Mesothelial cell of epicardium (in vitro differentiated cells): Measurements from ENCODE around the gene PARP9. TPM values are rescaled to one million over a fixed set of nuclear protein-coding genes. Genes with fewer than 3 reads are reported as not detected.

Source experiments
- DNase-seq, 2 experiments: peaks; one replicate each; pipeline ENCODE4 v3.0.0; 2021; ENCODE audit warnings: low spot score in 2 of 2; ENCODE audit not compliant: unreplicated experiment in 2 of 2
- H3K27ac Mint-ChIP-seq: 2 replicates; pipeline ENCODE4 v1.8.0; 2021; ENCODE audit warnings: mixed read lengths
- H3K27me3 Mint-ChIP-seq: 2 replicates; pipeline ENCODE4 v1.8.0; 2021; ENCODE audit warnings: low read depth, mixed read lengths
- H3K36me3 Mint-ChIP-seq: 2 replicates; pipeline ENCODE4 v1.8.0; 2021; ENCODE audit warnings: mixed read lengths
- H3K4me1 Mint-ChIP-seq: 2 replicates; pipeline ENCODE4 v1.8.0; 2021; ENCODE audit warnings: mixed read lengths
- H3K4me3 Mint-ChIP-seq: 2 replicates; pipeline ENCODE4 v1.8.0; 2021; ENCODE audit warnings: mild to moderate bottlenecking, moderate library complexity, mixed read lengths
- H3K9me3 Mint-ChIP-seq: 2 replicates; pipeline ENCODE4 v1.8.0; 2021; ENCODE audit warnings: mixed read lengths
- total RNA-seq: library from RNA; stranded (reverse); gene quantifications from 3 replicates; pipeline ENCODE4 v1.2.1, GENCODE V29; 2021
- TF ChIP-seq, protein P1 (sequence below): fragments of 200-600 bp; sonication (generic); IDR thresholded peaks from one replicate; pipeline ENCODE4 v1.5.0; 2021; ENCODE audit warnings: antibody characterized with exemption; ENCODE audit not compliant: unreplicated experiment

Gene PARP9
- total RNA-seq = 27.3 to 32.5 TPM (median 30.0 TPM) in 3 replicates

DNA sequence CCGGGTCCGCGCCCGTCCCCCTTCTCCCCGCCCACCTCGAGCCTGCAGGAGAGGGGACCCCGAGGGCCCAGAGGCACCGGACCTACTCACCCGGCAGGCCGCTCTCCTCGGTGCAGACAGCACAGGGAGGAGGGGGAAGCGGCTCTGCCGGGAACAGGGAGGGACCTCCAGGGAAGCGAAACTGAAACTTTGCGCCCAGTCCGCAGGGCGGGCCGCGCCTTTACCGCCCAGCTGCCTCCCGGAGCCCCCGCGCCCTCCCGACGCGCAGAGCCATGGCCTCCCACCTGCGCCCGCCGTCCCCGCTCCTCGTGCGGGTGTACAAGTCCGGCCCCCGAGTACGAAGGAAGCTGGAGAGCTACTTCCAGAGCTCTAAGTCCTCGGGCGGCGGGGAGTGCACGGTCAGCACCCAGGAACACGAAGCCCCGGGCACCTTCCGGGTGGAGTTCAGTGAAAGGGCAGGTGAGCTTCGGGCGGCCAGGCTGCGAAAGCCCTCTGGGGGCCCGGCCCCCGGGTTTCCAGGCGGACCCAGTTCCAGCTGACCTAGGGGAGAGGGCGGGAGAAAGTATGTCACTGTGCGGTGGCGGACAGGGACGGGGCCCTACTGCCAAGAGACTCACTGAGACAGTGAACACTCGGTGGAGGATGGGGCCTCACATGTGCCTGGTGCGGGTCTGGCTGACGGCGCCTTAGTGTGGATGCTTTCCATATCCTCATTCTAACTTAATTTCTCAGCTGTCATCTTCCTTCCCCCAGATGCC, at the start of gene PARP9, which contains the start of gene DTX3L:
PARP9 (minus strand) TSS at position 146 of the 758 bp plus-strand sequence. CDS start 4,680 bp downstream, outside the sequence.
DTX3L (plus strand) TSS at position 184 of the 758 bp plus-strand sequence; CDS start at position 273, 89 bp downstream.
- peak within 1 kb of the TSS; percentile 72 for H3K4me3 Mint-ChIP-seq
- TF ChIP-seq, protein P1, sequence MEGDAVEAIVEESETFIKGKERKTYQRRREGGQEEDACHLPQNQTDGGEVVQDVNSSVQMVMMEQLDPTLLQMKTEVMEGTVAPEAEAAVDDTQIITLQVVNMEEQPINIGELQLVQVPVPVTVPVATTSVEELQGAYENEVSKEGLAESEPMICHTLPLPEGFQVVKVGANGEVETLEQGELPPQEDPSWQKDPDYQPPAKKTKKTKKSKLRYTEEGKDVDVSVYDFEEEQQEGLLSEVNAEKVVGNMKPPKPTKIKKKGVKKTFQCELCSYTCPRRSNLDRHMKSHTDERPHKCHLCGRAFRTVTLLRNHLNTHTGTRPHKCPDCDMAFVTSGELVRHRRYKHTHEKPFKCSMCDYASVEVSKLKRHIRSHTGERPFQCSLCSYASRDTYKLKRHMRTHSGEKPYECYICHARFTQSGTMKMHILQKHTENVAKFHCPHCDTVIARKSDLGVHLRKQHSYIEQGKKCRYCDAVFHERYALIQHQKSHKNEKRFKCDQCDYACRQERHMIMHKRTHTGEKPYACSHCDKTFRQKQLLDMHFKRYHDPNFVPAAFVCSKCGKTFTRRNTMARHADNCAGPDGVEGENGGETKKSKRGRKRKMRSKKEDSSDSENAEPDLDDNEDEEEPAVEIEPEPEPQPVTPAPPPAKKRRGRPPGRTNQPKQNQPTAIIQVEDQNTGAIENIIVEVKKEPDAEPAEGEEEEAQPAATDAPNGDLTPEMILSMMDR = no peak
- H3K9me3 Mint-ChIP-seq = no peaks in the 10 kb centered on the region
- peaks cover 27% of the 10 kb centered on the region for H3K36me3 Mint-ChIP-seq
- peak within 1 kb of the TSS; percentile 96 for H3K27ac Mint-ChIP-seq
- DNase-seq = peak; percentile 42 to 76
- no peaks in the 10 kb centered on the region for H3K27me3 Mint-ChIP-seq
- H3K4me1 Mint-ChIP-seq = peaks cover 24% of the 10 kb centered on the region

DNA sequence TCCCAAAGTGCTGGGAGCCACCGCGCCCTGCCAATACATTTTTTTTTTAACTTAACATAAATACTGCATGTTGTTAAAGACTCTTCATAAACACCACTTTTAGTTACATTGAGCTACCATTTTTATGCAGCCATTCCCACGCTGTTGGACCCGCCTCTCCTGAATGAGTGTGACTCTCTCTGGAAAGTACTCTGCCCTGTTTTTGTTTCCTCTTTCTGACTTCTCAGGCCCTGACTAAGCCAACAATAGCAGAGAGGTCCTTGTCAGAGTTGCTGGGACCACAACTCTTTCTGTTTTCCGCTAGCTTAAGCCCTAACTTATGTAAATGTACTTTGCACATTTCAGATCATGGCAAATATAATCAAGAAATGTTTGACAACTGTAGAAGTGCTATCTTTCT, 48.6 kb upstream of the PARP9 start:
- H3K4me1 Mint-ChIP-seq = no peaks in the 10 kb centered on the region
- H3K36me3 Mint-ChIP-seq = no peaks in the 10 kb centered on the region
- H3K4me3 Mint-ChIP-seq = no peak overlapping the region
- TF ChIP-seq, protein P1 = no peak
- H3K9me3 Mint-ChIP-seq = no peaks in the 10 kb centered on the region
- no peak for DNase-seq
- H3K27me3 Mint-ChIP-seq = peaks cover 8% of the 10 kb centered on the region
- H3K27ac Mint-ChIP-seq = no peak overlapping the region

DNA sequence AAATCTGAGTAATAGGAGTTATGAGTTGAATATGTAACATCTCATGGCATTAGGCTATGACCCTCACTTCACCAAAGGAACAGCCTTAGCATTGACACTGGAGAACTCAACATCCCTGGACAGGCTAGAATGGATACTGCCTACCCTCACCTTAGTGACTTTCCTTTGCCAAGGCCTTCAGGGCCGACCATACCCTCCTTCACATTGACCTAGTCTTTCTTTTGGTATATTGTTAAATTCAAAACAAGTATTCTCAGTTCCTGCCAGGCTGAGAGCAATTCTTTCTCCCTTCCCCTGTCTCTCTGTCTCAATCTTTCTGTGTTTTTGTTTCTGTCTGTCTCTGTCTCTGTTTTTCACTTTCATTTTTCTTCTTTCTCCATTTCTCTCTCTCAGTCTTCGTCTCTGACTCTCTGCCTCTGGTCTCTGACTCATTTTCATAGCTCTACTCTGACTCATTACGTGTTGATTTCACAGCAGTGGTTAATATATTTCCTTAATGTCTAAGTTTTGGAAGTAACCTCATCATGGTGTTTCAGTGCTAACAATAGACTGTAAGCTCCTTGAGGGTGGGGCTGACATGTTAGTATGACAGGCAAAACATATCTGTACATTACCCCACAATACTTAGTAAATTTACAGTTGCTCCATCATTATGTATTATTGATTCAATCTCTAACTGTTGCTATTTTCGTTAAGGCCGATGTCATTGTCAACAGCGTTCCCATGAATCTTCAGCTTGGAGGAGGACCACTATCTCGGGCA, 45.9 kb upstream of the PARP9 start:
- H3K27ac Mint-ChIP-seq = no peak overlapping the region
- no peaks in the 10 kb centered on the region for H3K36me3 Mint-ChIP-seq
- no peaks in the 10 kb centered on the region for H3K4me1 Mint-ChIP-seq
- peaks cover 4% of the 10 kb centered on the region for H3K27me3 Mint-ChIP-seq
- no peak overlapping the region for H3K4me3 Mint-ChIP-seq
- DNase-seq = no peak
- TF ChIP-seq, protein P1 = no peak
- H3K9me3 Mint-ChIP-seq = no peaks in the 10 kb centered on the region

DNA sequence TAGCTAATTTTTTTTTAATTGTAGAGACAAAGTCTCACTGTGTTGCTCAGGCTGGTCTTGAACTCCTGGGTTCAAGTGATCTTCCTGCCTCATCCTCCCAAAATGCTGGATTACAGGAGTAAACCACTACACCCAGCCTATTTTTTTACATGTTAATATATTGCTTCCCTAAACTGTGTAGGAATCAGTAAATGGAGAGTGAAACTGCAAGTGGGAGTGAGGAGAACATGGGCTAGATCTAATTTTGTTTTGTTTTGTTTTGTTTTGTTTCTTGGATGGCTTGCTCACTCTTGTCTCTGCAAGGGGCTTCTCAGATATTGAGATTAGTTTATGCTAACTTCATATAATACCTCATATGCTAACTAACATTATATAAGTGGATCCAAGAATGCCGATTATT, 44.8 kb upstream of the PARP9 start:
- no peak for DNase-seq
- peaks cover 4% of the 10 kb centered on the region for H3K27me3 Mint-ChIP-seq
- H3K36me3 Mint-ChIP-seq = no peaks in the 10 kb centered on the region
- no peaks in the 10 kb centered on the region for H3K4me1 Mint-ChIP-seq
- no peak overlapping the region for H3K4me3 Mint-ChIP-seq
- no peaks in the 10 kb centered on the region for H3K9me3 Mint-ChIP-seq
- TF ChIP-seq, protein P1 = no peak
- H3K27ac Mint-ChIP-seq = no peak overlapping the region

DNA sequence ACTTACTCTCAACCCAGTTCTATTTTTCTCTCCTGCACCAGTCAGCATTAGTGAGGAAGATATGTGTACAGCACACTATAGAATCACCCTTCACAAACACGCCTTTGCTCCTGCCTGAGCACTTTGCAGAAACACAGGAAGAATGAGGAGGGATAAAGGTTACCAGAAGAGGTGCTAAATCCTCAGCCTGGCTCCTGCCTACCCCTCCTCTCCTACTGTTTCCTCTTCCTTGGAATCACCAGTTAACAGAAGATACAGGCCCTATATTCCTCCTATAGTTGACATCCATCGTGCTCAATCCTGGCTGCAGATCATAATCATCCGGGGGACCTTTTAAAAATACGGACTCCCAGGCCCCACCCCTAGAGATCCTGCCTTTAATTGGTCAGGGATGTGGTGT, 42.2 kb upstream of the PARP9 start:
- Mint-ChIP-seq H3K27ac (no peak overlapping the region), H3K9me3 (no peaks in the 10 kb centered on the region)
- DNase-seq = no peak

More for the DNA sequence above, 42.2 kb upstream of the PARP9 start:
- H3K4me1 Mint-ChIP-seq = no peaks in the 10 kb centered on the region
- TF ChIP-seq, protein P1 = no peak
- H3K4me3 Mint-ChIP-seq = no peak overlapping the region
- H3K27me3 Mint-ChIP-seq = peaks cover 12% of the 10 kb centered on the region
- no peaks in the 10 kb centered on the region for H3K36me3 Mint-ChIP-seq
